Daoy (cell line): Measurements from ENCODE around the gene MOB3C. TPM values are rescaled to one million over a fixed set of nuclear protein-coding genes. Genes with fewer than 3 reads are reported as not detected.

Source experiments
- DNase-seq: peaks from one replicate; pipeline ENCODE4 v3.0.0-alpha.2; 2015; ENCODE audit warnings: low read depth
- total RNA-seq: library from RNA; depleted of rRNA; stranded (reverse); fragments of >200 nt; shearing (Covaris generic); gene quantifications from 2 replicates; pipeline ENCODE4 v1.2.3, GENCODE V29; 2014; rRNA removed

Gene MOB3C
- total RNA-seq, 1 experiment from 2014 or later: 5.1 TPM

DNA sequence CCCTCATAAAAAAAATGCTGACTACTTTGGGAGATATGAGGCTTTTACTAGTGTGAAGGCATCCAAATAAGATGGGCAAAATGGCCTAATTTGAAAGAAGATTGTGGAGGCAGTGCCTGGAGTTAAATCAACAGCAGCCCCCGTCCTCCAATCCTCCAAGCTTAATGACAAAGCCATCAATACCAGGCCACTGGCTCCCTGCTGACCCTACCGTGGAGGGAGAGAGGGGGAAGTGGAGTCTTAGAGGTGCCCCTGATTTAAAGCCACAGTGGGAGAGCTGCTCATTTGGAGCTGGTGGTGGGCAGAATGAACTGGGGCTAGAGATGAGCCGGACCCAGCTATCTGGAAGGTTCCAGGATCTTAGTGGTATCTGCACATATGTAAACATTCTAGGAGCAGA, 40.8 kb downstream of the MOB3C start:
- no peak for DNase-seq

DNA sequence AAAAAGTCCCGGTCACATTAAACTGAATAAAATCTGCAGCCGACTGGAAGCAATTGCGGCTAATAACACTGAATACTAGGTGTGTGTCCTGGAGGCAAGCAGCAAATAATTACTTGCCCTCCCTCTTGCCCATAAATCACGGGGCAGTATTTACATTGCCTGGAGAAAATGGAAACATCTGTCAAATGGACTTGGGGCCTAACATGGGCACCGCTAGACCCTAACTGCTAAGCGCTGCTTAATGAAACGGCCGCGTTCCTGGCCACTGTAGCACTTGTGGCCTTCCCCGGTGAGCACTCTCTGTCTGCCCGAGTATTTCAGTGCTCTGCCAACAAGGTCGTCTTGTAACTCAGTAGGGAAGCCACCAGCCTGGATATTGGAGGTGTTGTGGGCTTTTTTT, 41.3 kb downstream of the MOB3C start:
- DNase-seq: no peak

DNA sequence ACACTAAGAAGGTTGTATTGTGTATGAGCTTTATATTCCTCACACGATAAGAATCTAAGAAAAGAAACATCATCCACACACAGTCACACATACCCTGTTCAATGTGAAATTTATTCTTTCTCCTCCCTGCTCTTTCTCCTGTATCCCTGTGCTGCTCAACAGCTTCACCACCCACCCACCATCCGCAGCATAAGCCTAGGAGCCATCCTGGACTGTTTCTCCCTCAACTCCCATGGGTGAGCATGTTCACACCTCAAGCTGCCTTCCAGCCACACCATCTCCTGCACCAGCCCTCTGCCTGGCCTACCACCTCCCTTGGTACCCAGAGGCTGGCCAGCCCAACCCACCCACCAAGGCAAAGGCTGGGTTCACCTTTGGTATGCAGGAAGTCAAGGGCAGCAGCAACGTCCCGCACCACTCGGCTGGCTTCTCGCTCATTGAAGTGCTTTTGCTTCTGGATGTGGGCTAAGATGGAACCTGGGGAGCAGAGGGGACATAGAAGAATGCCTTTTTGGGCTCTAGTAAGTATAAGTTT, 44.9 kb downstream of the MOB3C start:
- no peak for DNase-seq

DNA sequence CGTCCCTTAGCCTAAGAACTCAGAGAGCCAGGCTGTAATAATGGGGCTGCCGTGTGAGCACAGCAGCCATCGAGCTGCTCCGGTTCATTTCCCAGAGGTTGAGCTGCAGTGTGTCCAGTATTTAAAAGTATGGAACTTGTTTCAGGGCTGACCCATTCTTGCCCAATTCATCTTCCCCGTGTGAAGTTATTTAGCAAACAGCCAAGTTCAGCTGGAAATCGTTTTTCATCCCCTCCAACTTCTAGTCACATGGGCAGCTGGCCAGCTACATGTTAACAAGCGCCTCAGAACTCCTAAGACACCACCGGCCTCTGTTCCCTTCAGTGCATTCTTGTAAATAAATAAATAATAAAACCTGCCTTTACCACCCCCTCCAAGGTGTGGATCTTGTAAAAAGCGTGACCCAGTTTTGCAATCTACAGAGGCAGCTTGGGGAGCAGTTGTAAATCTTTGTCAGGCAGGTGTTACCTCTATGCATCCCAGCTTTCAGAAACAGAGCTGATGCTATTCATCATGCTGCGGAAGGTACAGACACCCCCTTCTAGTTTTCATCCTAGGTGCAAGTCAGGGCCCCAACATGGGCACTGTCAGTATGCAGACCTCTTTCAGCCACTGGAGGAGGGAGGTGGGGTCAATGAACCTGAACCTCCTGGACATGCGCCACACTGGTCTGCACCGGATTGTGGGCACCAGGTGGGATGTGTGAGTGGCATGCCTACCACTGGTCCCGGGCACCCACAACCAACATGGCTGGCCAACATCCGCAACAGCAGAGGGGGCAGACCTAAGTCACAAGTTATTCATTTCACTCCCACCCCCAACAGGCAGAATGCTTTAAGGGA, 46.5 kb downstream of the MOB3C start:
- DNase-seq: no peak

DNA sequence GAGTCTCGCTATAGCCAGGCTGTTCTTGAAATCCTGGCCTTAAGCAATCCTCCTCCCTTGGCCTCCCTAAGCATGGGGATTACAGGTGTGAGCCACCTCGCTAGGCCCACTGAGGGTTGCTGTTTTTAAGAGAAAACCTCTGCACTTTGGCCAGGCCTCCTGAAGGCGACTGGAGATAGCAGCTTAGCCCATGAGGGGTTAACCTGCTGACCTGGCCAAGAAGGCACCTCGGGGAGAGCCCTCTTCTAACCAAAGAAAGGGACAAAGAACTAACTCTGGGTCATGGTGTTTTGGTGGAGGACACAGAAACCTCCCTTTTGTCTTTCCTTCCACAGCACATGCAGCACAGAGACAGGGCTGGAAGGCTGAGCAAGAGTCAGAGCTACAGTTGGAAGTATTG, 47.5 kb downstream of the MOB3C start:
- DNase-seq: no peak

DNA sequence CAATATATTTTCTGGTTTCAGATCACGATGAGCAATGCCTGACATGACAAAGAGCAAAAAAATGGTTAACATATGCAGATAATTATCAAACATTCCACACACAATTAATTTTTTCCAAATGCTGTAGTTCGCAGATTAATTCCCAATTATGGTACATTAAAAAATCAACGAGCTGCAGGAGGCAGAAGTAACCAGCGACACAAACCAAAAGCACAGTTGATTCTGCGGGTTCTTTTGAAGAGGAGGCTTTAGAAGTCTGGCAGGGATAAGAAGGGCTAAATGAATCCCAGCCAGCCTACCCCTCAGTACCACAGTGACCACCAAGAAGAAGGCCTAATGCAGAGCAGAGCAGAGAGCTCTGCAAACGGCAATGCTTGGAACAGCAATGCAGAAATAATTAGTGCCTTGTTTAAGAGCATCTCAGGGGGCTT, 48.1 kb downstream of the MOB3C start:
- no peak for DNase-seq

DNA sequence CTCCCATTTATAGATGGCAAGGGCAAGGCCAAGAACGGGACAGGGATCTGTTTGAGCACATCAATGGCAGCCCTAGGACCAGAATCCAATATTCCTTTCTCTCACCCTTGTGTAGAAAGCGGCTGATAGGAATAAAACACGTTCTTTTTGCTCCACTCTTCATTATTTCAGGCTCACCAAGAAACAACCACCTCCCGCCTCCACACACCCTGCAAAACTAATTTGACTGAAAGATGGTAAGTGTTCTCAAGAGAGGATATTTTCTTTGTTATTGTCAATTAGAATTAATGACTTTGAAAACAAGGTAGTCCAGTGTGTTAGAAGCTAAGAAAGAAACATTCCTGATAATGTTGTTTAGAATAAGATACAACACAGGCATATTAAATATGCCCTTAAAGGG, 53.3 kb downstream of the MOB3C start:
- DNase-seq: no peak

DNA sequence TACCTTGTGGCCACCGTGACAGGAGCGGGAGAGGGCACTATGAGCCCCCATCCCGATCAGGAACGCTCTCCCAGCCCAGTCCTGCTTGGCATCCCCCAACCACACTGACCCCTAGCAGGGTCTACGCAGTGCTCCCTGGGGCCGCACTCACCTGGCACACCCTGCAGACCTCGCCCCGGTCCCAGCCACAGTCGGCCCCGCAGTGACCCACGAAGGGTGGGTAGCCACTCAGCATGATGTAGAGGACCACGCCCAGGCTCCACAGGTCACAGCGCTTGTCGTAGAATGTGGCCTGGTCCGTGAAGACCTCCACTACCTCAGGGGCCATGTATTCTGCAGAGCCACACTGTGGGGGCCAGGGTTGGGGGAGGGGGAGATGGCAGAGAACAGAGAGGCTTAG, 54.1 kb downstream of the MOB3C start:
- no peak for DNase-seq

DNA sequence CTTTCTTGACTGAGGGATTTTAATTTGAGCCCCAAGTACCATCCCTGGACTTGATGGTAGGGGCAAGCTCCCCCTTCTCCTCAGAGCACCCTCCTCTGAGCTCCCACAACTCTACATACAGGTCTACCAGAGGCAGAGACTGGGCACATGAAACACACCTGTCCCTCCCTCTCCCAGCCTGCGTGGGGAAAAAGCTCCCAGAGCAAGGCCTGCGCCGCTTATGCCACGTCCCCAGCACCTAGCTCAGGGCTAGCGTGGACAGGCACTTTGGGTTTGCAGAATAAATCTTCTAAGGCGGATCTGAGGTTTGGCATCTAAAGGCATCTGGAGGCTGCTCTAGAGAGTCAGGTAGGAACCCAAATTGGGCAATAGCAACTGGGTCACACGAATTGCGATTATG, 57.6 kb downstream of the MOB3C start:
- DNase-seq: no peak

DNA sequence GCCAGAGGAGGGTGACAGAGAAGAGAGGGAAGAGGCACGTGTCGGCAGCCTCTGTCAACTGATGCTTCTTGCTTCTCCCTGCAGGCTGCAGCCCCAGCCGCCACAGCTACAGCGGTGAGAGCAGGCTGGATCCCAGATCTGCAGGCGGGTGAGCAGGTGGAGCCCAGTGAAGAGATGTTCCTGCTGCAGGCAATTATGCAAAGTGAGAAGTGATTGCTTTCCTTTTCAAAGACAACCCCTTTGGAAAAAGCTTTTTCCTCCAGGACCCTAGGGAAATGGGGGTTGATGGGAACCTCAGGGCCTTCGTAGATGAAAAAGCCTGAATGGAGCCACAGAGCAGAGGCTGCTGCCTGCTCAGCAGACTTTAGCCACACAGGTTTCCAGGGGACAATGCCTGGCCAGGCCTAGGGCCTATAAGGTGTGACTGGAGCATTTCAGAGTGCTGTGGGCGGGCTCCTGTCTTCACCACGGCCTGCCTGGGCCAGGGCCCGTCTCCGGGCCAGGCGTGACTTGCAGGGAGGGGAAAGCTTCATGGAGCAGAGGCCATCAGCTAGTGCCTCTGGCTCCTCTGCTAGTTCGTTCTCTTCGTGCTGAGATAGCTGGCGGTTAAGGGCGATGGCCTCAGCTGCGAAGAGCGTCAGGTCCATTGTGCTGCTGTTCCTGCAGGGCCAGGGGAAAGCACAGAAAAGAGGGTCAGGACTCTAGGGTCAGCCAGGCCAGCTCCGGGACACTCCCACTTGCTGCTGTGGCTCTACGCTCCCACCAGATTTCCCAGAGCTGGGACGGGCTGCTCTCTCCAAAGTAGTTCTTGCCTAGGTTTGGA, 58.3 kb downstream of the MOB3C start:
- DNase-seq: no peak

Other genes with a start within 250 kb of the MOB3C start
- 3.8 and 6.3 TPM in 2 replicates for gene FAAH, start 222.5 kb downstream of the MOB3C start, total RNA-seq
- gene DMBX1, start 127.0 kb downstream of the MOB3C start, total RNA-seq: 0.80 and 2.1 TPM in 2 replicates
- gene KNCN, start 65.2 kb downstream of the MOB3C start, total RNA-seq: not detected in 2 replicates
- gene MKNK1, start 12.5 kb downstream of the MOB3C start, total RNA-seq: 8.9 and 21.5 TPM in 2 replicates
- gene ATPAF1, start 51.6 kb upstream of the MOB3C start, total RNA-seq: 39.1 and 52.7 TPM in 2 replicates
- not detected in 2 replicates for gene TEX38, start 55.0 kb upstream of the MOB3C start, total RNA-seq
- gene EFCAB14, start 102.3 kb upstream of the MOB3C start, total RNA-seq: 34.3 and 45.9 TPM in 2 replicates
- not detected in 2 replicates for gene CYP4B1, start 182.2 kb upstream of the MOB3C start, total RNA-seq